HPDE6-E6E7 (cell line): Measurements from ENCODE around the gene RSBN1.
"Not testable (repeated sequence)": the region's sequence is repeated elsewhere in the genome, so short reads cannot be mapped to it uniquely, and the experiment has no call there.

Source experiments
- DNase-seq: peaks from one replicate; pipeline ENCODE4 v3.0.0; 2011; ENCODE audit warnings: missing footprints; ENCODE audit errors: extremely low spot score

The RSBN1 gene

DNA sequence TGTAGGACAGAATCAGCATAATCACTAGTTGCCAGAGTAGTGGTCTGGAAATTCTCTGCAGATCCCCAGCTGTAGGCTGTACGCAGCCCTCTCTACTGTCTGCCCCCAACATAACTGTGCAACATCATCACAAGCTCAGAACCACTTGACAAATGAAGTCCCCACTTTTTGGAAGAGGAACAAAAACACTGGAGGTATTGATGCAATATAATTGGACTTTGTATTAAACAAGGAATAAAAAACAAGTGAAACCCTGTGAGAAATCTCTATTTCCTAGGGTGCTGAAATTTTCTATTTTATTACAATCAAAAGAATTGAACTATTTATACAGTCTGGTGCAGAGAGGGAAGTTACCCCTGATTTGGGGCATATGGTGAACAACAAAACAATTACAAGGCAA, 68.2 kb downstream of the RSBN1 start:
- no peak for DNase-seq

DNA sequence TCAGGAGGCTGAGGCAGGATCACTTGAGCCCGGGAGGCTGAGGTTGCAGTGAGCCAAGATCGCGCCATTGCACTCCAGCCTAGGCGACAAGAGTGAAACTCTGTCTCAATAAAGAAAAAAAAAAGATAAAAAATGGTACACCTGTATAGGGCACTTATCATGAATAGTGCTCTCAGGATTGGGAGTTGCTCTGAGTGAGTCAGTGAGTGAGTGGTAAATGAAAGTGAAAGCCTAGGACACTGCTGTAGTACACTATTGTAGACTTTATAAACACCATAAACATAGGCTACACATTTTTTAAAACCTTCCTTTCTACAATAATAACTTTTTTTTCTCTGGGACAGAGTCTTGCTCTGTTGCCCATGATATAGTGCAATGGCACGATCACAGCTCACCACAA, 69.8 kb downstream of the RSBN1 start:
- DNase-seq: no peak

- no peak for DNase-seq
Measured at GRCh38 chr1:113734357-113735055, 77.8 kb downstream of the RSBN1 start.

DNA sequence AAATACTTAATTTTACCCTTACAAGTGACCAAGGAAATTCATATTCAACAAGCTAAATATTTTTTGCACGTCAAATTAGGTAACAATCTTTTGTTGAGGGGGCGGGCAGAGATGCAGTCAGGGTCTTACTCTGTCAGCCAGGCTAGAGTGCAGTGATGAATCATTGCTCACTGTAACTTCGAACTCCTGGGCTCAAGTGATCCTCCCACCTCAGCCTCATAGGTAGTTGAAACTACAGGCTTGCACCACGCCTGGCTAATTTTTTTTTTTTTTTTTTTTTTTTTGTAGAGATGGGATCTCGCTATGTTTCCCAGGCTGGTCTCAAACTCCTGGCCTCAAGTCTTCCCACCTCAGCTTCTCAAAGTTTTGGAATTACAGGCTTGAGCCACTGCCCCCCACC, 79.5 kb downstream of the RSBN1 start:
- no peak for DNase-seq

- DNase-seq: no peak
Measured at GRCh38 chr1:113721010-113721409, 91.3 kb downstream of the RSBN1 start.

- DNase-seq: not testable (repeated sequence)
Measured at GRCh38 chr1:113718621-113719020, 93.7 kb downstream of the RSBN1 start.

GRCh38 chr1:113717506-113717905, 94.8 kb downstream of the RSBN1 start:
- DNase-seq: not testable (repeated sequence)

DNA sequence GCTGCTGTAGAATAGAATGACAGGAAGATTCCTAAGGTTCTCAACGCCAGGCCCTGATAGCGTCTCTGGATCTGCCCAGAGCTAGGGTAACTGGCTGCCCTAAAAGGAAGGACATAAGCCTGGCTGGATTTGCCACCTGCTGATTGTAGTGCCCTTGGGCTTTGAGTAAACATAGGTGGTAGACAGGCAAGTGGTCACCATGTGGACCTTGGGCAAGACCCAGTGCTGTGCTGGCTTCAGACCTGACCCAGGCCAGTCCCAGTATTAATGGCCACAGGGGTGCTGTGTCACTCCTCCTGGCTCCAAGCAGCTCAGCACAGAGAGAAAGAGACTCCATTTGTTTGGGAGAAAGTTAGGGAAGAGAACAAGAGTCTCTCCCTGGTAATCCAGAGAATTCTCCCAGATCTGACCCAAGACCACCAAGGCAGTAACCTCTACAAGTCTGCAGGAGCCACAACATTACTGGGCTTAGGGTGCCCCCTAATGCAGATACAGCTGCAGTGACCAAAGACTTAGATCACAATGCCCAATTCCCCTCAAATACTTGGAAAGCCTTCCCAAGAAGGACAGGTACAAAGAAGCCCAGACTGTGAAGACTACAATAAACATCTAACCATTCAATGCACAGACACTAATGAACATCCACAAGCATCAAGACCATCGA, 97.5 kb downstream of the RSBN1 start:
- DNase-seq: no peak
